AML-193 (cell line): ENCODE data around the gene C16orf54.
A peak's percentile ranks its signal among the peaks of the same experiment; 100 is the strongest.
"Not testable (repeated sequence)": the region's sequence is repeated elsewhere in the genome, so short reads cannot be mapped to it uniquely, and the experiment has no call there.

ENCODE experiments used
- DNase-seq, 2 experiments: peaks; one replicate each; lab custom pipeline; 2025; lab: John Stamatoyannopoulos, UW

C16orf54 gene, protein sequence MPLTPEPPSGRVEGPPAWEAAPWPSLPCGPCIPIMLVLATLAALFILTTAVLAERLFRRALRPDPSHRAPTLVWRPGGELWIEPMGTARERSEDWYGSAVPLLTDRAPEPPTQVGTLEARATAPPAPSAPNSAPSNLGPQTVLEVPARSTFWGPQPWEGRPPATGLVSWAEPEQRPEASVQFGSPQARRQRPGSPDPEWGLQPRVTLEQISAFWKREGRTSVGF

DNA sequence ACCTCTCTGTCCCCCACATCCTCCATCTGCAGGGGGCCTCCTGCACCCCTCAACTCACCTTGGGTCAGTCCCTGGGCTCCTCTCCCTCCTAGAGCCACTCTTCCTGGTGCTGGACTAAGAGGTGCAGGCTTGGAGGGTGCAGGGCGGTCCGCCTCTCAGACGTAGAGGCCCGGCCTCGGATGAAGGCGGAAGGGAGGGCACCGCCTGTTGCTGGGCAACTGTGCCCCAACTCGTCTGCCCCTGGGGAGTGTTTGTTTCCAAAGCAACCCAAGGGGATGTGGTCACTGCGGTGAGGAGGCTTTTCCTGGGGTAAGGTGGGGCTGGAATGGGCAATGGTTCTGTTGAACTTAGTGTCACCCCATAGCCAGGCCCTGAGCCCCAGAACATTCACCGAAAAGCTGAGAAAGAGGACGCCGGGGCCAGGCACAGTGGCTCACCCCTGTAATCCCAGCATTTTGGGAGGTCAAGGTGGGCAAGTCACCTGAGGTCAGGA is at the start of gene C16orf54:
Gene C16orf54, minus strand, starts transcription at position 138 of the 493 bp plus-strand sequence. CDS start 1,039 bp downstream, outside the sequence.
- peak; percentile 94 to 96 for DNase-seq

DNA sequence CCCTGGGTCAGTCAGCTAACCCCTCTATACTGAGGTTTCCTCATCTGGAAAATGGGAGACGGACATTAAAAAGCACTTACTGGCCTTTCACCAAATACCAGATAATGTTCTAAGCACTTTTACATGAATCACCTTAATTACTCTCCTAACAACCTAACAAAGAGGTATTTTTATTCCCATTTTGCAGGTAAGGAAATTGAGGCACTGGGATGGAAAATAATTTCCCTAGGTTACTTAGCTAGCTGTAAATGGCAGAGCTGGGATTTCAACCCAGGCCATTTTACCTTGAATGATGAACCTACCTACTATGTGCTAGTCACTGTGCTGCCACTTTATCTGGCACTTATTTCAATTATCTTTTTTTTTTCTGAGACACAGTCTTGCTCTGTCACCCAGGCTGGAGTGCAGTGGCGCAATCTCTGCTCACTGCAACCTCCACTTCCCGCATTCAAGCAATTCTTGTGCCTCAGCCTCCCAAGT is 48.5 kb upstream of the C16orf54 start:
- DNase-seq = no peak

DNA sequence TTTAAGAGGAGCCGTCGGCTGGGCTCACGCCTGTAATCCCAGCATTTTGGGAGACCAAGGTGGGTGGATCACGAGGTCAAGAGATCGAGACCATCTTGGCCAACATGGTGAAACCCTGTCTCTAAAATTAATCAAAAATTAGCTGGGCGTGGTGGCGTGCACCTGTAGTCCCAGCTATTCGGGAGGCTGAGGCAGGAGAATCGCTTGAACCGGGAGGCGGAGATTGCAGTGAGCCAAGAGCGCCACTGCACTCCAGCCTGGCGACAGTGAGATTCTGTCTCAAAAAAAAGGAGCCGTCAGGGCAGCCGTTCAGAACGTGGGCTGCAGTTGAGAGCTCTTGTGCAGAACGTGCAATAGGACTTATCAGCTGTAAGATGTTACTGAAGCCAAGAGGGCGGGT is 47.4 kb upstream of the C16orf54 start:
- not testable (repeated sequence) for DNase-seq

DNA sequence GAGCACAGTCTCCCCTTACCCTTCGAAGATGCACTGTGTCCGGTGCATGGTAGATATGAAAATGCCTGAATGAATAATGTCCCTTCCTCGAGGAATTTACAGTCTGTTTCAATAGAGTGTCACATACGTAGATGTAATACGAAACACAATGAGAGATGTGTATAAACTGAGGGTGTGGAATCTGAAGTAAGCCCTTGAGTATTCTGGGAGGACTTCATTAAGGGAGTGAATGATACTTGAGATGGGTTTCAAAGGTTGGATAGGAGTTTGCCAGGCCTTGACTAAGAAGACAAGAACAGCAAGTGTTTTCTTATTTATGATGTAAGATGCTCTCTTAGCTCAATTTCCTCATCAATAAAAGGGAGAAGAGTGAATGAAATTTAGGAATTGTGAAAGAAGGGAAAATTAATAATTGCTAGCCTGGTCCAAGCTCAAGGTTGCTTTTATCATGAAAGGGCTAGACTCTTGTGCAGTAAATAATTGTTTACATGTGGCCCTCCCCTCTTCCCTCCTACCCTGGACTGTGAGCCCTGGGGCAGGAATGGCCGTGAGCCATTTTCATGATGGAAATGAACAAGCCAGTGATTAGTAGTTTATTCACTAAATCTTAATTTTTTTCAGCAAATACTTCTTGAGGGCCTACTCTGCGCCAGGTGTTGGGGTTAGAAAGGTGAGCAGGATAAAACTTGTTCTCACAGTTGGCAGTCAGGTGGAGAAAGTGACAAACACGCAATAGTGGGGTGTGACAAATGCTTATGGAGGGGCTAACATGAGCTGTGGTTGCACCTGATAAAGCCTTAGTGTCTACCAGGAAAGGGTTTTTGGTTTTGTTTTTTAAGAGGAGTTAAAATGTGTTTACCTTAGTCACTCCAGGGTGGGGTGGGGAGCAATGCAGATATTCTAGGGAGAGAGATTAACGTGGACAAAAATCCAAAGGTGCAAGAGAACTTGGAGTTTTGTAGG is 46.3 kb upstream of the C16orf54 start:
- DNase-seq = no peak

DNA sequence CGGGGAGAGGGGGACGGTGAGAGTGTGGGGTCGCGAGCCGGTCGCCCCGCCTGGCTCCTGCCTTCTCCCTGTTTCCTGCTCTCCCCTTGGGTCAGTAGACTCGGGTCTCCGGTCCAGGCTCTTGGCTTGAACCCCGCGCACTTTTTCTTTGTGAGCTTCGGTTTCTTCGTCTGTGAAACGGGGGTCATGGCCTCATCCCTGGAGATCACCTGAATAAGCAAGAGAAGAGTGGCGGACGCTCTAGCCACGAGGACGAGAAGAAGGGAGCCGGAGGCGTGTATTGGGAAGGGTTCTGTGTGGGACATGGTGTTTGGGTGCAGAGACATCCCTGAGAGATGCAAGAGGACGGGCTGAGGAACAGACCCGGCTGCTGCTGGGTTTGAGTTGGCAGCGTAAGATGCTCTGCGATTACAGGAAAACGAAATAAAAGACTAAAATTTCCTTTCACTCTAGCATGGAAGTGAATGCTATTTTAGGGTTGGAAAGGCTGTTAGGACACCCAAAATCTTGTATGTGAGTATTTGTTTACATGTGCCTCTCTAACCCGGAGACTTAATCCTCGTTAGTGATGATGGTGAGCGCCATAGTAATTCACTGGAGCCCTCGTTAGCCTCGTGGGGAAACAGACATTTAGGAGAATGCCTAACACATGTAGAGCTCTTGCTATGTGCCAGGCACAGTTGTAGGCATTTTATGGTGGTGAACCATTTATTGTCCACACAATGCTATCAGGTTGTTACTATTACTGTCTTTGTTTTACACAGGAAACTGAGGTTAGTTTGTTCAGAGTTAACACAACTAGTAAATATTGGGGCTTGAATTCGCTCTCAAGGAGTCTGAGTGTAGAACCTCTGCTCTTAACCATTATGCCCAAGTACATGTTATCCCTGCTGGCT is 45.4 kb upstream of the C16orf54 start:
- no peak for DNase-seq

DNA sequence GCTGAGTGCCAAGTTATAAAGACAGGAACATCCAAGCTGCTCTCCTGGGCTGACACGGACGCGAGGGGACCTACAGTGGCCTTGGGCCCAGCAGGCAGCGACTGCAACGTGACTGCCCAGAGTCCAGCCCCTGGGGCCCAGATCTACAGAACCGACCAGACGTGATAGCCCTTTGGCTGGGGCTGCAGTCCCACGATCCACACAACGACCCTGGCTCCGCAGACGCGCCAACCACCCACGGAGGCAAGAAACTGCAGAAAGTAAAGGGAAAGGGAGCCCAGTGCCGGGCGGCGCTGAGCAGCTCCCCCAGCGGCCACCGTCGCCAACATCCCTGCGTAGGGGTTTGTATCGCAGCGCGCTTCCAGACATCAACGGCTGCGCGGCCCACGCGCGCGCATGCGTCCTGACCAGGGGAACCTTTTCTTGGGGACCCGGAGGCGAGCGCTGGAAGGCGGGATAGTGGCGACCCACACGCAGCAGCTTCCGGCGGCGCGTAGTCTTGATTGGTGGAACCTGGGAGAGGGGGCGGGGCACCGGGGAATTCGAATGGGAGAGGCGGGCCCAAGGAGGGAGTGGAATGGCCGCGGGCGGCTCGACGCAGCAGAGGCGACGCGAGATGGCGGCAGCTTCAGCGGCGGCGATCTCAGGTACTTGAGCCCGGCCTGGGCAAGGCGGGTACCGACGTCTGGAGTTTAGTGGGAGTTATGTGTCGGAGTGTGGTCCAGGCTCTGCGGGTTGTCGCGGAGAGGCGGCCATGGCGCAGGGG is 44.6 kb upstream of the C16orf54 start, which contains the start of gene KIF22:
Gene KIF22, plus strand, starts transcription at position 569 of the 766 bp plus-strand sequence. Its CDS starts 9 bp downstream, at position 578.
- peak; percentile 95 to 98 for DNase-seq

DNA sequence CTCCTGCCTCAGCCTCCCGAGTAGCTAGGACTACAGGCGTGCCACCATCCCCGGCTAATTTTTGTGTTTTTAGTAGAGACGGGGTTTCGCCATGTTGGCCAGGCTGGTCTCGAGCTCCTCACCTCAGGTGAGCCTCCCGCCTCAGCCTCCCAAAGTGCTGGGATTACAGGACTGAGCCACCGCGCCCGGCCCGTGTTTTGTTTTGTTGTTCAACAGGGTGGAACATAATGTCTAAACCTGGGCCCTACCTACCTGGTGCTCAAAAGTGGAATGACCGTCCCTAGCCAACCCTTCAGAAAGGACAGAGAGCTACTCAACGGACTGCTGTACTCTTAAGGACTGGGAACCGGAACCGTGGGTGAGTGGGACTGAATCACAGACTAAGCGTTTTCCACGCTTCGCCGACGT is 44.0 kb upstream of the C16orf54 start:
- no peak for DNase-seq

DNA sequence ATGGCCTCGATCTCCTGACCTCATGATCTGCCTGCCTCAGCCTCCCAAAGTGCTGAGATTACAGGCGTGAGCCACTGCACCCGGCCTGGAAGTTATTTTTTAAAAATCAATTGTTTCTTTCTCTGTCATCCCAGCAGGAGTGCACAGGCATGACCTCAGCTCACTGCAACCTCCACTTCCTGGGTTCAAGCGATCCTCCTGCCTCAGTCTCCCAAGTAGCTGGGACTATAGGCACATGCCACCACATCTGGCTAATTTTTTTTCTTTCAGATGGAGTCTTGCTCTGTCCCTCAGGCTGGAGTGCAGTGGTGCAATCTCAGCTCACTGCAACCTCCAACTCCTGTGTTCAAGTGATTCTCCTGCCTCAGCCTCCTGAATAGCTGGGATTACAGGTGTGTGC is 41.4 kb upstream of the C16orf54 start:
- DNase-seq = not testable (repeated sequence)

DNA sequence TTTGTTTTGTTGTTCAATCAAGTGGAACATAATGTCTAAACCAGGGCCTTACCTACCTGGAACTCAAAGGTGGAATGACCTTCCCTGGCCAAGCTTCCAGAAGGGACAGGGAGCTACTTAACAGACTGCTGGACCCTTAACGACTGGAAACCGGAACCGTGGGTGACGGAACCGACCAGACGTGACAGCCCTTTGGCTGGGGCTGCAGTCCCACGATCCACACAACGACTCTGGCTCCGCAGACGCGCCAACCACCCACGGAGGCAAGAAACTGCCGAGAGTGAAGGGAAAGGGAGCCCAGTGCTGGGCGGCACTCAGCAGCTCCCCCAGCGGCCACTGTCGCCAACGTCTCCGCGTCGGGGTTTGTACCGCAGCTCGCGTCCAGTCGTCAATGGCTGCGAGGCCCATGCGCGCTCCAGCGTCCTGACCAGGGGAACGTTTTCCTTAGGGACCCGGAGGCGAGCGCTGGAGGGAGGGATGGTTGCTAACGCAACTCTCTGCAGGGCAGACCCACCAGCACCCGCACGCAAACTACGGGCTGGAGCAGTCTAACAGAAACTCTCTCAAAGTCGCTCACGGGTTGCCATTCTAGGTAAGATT is 39.2 kb upstream of the C16orf54 start:
- no peak for DNase-seq

DNA sequence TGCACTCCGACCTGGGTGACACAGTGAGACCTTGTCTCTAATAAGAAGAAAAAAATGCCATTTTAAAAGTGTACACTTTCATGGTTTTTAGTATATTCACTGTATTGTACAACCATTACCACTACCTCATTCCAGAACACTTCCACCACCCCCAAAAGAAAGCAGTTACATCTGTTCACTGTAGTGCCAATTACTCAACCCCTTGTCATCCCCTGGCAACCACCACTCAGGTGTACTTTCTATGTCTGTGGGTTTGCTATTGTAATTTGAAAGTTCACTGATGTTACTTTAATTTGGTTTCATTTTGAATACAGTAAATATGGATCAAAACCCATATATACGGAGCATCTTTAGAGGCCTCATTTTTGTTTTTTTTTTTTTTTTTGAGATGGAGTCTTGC is 38.4 kb upstream of the C16orf54 start:
- no peak for DNase-seq

DNA sequence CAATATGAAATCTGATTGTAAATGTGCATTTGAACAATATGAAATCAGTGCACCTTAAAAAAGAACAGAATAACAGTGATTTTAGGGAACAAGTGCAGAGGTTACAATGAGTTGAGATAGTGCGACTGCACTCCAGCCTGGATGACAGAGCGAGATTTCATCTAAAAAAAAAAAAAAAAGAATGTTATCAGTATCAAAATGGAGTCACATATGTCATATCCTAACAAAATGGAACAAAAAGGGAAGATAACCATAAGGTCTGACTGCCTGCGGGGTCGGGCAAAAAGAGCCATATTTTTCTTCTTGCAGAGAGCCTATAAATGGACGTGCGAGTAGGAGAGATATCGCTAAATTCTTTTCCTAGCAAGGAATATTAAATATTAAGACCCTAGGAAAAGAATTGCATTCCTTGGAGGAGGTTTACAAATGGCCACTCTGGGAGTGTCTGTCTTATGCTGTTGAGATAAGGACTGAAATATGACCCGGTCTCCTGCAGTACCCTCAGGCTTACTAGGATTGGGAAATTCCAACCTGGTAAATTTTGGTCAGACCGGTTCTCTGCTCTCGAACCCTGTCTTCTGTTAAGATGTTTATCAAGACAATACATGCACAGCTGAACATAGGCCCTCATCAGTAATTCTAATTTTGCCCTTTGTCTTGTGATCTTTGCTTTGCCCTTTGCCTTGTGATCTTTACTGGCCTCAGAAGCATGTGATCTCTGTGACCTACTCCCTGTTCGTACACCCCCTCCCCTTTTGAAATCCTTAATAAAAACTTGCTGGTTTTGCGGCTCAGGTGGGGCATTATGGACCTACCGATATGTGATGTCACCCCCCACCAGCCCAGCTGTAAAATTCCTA is 37.5 kb upstream of the C16orf54 start:
- not testable (repeated sequence) for DNase-seq

DNA sequence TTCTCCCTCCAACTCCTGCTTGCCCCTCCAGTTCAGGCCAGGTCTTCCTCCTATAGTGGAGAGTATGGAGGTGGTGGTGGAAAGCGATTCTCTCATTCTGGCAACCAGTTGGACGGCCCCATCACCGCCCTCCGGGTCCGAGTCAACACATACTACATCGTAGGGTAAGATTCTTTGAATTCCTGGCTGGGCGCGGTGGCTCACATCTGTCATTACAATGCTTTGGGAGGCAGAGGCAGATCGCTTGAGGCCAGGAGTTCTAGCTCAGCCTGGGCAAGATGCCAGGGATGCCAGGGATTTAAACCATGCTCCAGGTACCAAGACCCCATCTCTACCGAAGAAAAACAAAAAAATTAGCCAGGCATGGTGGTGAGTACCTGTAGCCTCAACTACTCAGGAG is 33.7 kb upstream of the C16orf54 start:
- no peak for DNase-seq

DNA sequence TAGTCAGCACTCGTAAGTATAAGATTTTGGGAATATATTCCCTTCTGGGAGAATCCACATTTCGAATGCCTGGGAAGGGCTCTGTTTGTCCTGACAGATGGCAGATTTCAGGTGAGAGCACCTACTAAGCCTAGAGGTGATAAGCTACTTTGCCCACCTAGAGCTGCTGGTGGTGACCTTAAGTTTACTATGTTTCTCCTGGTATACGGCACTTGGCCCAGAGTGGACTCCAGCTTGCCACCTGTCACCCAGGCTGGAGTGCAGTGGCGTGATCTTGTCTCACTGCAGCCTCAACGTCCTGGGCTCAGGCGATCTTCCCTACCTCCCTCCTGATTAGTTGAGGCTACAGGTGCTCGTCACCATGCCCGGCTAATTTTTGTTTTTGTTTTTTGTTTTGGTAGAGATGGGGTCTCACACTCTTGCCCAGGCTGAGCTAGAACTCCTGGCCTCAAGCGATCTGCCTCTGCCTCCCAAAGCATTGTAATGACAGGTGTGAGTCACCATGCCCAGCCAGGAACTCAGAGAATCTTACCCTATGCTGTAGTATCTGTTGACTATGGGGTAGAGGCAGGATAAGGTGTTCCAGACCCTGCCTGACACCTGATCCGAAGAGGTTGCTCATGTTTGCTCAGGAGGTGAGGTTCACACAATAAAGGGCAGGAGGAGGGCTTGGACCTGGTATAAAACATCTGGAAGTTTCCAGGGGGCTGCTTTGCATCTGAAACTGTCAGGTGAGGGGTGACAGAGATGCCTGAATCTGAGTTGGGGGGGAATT is 32.0 kb upstream of the C16orf54 start, which contains the start of gene ZG16:
Gene ZG16, plus strand, starts transcription at position 681 of the 775 bp plus-strand sequence. CDS start 1,011 bp downstream, outside the sequence.
- DNase-seq = no peak

DNA sequence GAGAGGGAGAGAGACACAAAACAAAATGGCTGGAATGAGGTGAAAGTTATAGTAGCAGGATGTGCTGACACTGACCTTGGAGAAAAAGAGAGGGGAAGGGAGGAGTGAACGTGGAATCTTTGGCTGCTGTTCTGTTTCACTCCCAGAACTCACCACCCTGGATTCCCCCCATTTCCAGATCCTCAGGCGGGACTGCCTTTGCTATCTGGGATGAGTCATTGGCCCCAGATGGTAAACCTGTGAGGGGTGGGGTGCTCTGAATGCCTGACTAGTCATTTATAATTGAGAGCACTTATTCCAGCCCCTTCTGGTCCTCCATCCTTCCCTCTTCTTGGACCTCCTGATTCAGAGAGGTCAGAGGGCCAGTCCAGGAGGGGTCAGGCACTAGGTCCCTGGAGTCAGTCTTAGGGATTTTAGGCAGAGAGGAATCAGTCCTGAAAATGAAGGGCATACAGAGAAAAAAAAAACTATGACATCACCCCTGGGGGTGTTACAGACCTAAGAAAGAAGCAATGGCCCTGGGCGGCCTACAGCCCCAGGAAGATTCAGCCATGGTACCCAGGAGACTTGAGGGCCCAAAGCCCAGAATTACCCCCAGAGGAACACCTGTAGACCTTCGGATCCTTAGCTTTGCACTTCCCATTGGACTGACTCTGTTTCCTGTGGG is 30.1 kb upstream of the C16orf54 start:
- no peak for DNase-seq

DNA sequence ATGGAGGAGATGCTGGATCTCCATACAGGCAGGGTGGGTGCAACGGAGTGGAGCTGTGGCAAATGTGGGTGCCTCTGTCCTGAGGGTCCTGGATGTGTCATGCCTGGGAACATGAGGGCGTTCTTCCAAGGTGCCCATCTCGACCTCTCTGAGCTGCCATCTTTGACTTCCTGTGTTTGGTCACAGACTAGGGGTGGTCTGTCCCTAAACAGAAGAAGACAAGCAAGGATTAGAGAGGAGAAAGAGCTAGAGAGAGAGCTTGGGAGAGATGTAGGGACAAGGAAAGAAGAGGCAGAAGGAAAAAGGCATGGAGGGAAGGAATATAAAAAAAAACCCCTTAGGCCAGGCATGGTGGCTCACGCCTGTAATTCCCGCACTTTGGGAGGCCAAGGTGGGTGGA is 28.9 kb upstream of the C16orf54 start:
- no peak for DNase-seq

DNA sequence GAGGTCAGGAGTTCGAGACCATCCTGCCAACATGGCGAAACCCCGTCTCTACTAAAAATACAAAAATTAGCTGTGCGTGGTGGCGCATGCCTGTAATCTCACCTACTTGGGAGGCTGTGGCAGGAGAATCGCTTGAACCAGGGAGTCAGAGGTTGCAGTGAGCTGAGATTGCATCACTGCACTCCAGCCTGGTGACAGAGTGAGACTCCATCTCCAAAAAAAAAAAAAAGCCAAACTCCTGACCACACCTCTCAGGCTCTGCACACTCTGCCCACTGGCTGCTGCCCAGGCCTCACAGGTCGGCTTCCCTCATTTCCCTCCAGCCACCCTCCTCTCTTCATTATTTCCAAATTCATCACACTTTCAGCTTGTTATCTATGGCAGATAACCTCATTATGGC is 26.5 kb upstream of the C16orf54 start:
- not testable (repeated sequence) for DNase-seq

DNA sequence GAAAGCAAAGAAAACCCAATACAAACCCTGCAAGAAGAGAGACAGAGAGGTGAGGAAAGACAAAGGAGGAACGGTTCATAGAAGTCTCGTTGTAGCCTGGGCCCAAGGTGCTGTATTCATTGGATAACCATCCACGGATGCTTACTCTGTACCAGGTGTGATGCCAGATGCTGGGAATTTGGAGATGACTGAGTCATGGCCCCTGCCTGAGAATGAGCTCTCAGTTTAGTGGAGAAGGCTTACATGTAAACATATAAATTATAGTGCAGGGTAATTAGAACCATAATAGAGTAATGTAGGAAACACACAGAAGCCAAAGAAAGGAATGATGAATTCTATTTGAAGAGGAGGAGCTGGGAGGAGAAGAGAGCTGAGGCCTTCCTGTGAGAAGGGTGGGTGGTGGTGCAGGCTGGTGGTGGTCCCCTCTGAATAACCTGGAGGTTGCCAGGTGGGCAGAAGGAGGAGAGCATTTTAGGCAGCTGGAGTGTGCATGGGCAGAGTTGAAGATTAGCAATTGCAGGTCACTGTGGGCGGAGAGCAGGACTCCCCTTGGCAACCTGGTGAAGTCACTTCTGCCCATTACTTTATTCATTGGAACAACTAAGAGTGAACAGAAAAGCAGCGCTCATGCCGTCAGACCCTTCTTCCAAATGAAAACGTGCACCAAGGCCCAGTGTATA is 24.6 kb upstream of the C16orf54 start:
- no peak for DNase-seq
